Measurements from ENCODE around the gene PIP5K1B. TPM values are rescaled to one million over a fixed set of nuclear protein-coding genes. Genes with fewer than 3 reads are reported as not detected.

Gene PIP5K1B

Small RNA genes lying within 50 kb of the gene (small RNA-seq; reads per million reads assigned to genes)
- gene RNU6-820P (ENCODE audit: insufficient read depth): not detected
